Caco-2 (cell line): ENCODE results near the gene SEC11C. TPM values are rescaled to one million over a fixed set of nuclear protein-coding genes. Genes with fewer than 3 reads are reported as not detected.

Experiments
- BruUV-seq: library from RNA; stranded (reverse); fragments of 400-500 nt; replicated peaks from 2 replicates; lab custom pipeline; 2021; lab: Mats Ljungman, UMichigan
- CTCF ChIA-PET: fragments of 300-600 bp; sonication (Branson Sonifier 250); formaldehyde crosslinking; loops from one replicate; lab custom pipeline; 2022; ENCODE audit warnings: antibody characterized with exemption; lab: Charles Lee
- POLR2A ChIA-PET: fragments of 300-600 bp; sonication (Branson Sonifier 250); formaldehyde crosslinking; loops from one replicate; lab custom pipeline; 2022; ENCODE audit warnings: antibody characterized with exemption; lab: Charles Lee
- DNase-seq, 2 experiments: peaks; one replicate each; pipeline versions ENCODE4 v3.0.0 to v3.0.0-alpha.2; 2020 to 2022
- H3K27me3 ChIP-seq: replicated peaks from 2 replicates; pipeline ENCODE4 v1.6.0; 2011; ENCODE audit warnings: low read length; ENCODE audit not compliant: control insufficient read depth, insufficient read depth
- H3K36me3 ChIP-seq: 2 replicates; pipeline ENCODE4 v1.5.1; 2011; ENCODE audit warnings: low read length; ENCODE audit not compliant: control insufficient read depth, insufficient read depth
- H3K4me1 ChIP-seq: fragments of 250-450 bp; sonication (Bioruptor Pico); 2 replicates; pipeline ENCODE4 v1.5.1; 2020; ENCODE audit warnings: mild to moderate bottlenecking
- H3K4me3 ChIP-seq: 2 replicates; pipeline ENCODE4 v1.5.1; 2011; ENCODE audit warnings: low read depth, mild to moderate bottlenecking, control low read depth, low read length
- H3K9me3 ChIP-seq: fragments of 250-450 bp; sonication (Bioruptor Pico); 2 replicates; pipeline ENCODE4 v1.5.1; 2020; ENCODE audit warnings: mild to moderate bottlenecking, moderate library complexity
- H3K27ac Mint-ChIP-seq: one replicate; pipeline ENCODE4 v1.8.0; 2022; ENCODE audit warnings: mixed read lengths; ENCODE audit not compliant: unreplicated experiment
- H3K27me3 Mint-ChIP-seq: one replicate; pipeline ENCODE4 v1.8.0; 2022; ENCODE audit warnings: mixed read lengths; ENCODE audit not compliant: insufficient read depth, unreplicated experiment
- H3K36me3 Mint-ChIP-seq: one replicate; pipeline ENCODE4 v1.8.0; 2022; ENCODE audit warnings: mild to moderate bottlenecking, mixed read lengths; ENCODE audit not compliant: insufficient read depth, unreplicated experiment
- H3K4me1 Mint-ChIP-seq: one replicate; pipeline ENCODE4 v1.8.0; 2022; ENCODE audit warnings: low read depth, mixed read lengths; ENCODE audit not compliant: unreplicated experiment
- H3K4me3 Mint-ChIP-seq: one replicate; pipeline ENCODE4 v1.8.0; 2022; ENCODE audit warnings: mild to moderate bottlenecking, moderate library complexity, mixed read lengths; ENCODE audit not compliant: unreplicated experiment
- H3K9me3 Mint-ChIP-seq: one replicate; pipeline ENCODE4 v1.8.0; 2022; ENCODE audit warnings: mixed read lengths; ENCODE audit not compliant: unreplicated experiment
- CTCF ChIP-seq, 2 experiments: fragments of 200-600 bp in 1 of 2; IDR thresholded peaks; 1 replicate in 1 of 2; 2 replicates in 1 of 2; pipeline versions ENCODE4 v1.5.1 to v1.8.0; 2011 to 2022; ENCODE audit warnings: antibody characterized with exemption in 1 of 2, control low read depth in 1 of 2, inconsistent platforms in 1 of 2, low read depth in 1 of 2, low read length in 1 of 2, mild to moderate bottlenecking in 1 of 2, moderate library complexity in 1 of 2; ENCODE audit not compliant: insufficient read depth in 1 of 2, severe bottlenecking in 1 of 2, unreplicated experiment in 1 of 2
- intact Hi-C: fragments of 100-400 bp; cut with micrococcal nuclease; formaldehyde crosslinking; loops from one replicate; pipeline ENCODE4 v1.10.0; 2022; ENCODE audit not compliant: unreplicated experiment
- total RNA-seq: library from RNA; stranded (reverse); gene quantifications from 2 replicates; pipeline ENCODE4 v1.2.3, GENCODE V29; 2022

The SEC11C gene
- total RNA-seq, 1 experiment from 2014 or later = 36.1 TPM

- Histone ChIP-seq H3K9me3 (no peaks in the 10 kb centered on the region), H3K4me1 (no peaks in the 10 kb centered on the region), H3K4me3 (no peak overlapping the region), H3K27me3 (no peaks in the 10 kb centered on the region; the same call in 1 of the 2 replicates), H3K36me3 (no peaks in the 10 kb centered on the region)
- POLR2A ChIA-PET = no interaction called here
- TF ChIP-seq CTCF (IDR thresholded peaks at IDR 0.05; ENCODE audit: insufficient read depth in 1 of 2, low read depth in 1 of 2, low read length in 1 of 2, severe bottlenecking in 1 of 2, unreplicated experiment in 1 of 2) = no peak
- Mint-ChIP-seq H3K9me3 (no peaks in the 10 kb centered on the region), H3K27ac (no peak overlapping the region), H3K27me3 (peaks cover 2% of the 10 kb centered on the region), H3K4me1 (no peaks in the 10 kb centered on the region), H3K36me3 (no peaks in the 10 kb centered on the region), H3K4me3 (no peak overlapping the region)
- BruUV-seq = no TSS peak
- CTCF ChIA-PET = no interaction called here
- intact Hi-C loops = no loop called here
- no peak for DNase-seq
Observed at GRCh38 chr18:59202258-59202820, 62.7 kb downstream of the SEC11C start.

- Histone ChIP-seq H3K36me3 (no peaks in the 10 kb centered on the region), H3K27me3 (no peaks in the 10 kb centered on the region), H3K4me3 (no peak overlapping the region), H3K4me1 (no peaks in the 10 kb centered on the region), H3K9me3 (no peaks in the 10 kb centered on the region)
- Mint-ChIP-seq H3K4me3 (no peak overlapping the region), H3K27ac (no peak overlapping the region), H3K36me3 (no peaks in the 10 kb centered on the region), H3K27me3 (peaks cover 8% of the 10 kb centered on the region), H3K4me1 (no peaks in the 10 kb centered on the region), H3K9me3 (no peaks in the 10 kb centered on the region)
- POLR2A ChIA-PET = no interaction called here
- DNase-seq = no peak
- no TSS peak for BruUV-seq
- TF ChIP-seq CTCF (IDR thresholded peaks at IDR 0.05; ENCODE audit: insufficient read depth in 1 of 2, low read depth in 1 of 2, low read length in 1 of 2, severe bottlenecking in 1 of 2, unreplicated experiment in 1 of 2) = no peak
- CTCF ChIA-PET = no interaction called here
- intact Hi-C loops = no loop called here
Observed at GRCh38 chr18:59207506-59207905, 67.8 kb downstream of the SEC11C start.

Other genes with a start within 250 kb of the SEC11C start
- not detected in 2 replicates for gene GRP, start 80.3 kb downstream of the SEC11C start, total RNA-seq
- gene RAX, start 133.6 kb downstream of the SEC11C start, total RNA-seq = not detected in 2 replicates
- not detected in 2 replicates for gene CPLX4, start 178.8 kb downstream of the SEC11C start, total RNA-seq
- gene LMAN1, start 219.4 kb downstream of the SEC11C start, total RNA-seq = 40.6 and 41.7 TPM in 2 replicates